ENCODE results near the gene MUCL3.

- TF ChIP-seq CTCF (conservative IDR thresholded peaks at IDR 0.05; ENCODE audit: low read depth, low read length) (no peak), EZH2 (IDR thresholded peaks at IDR 0.05; ENCODE audit: borderline replicate concordance, low read depth, low read length, poor library complexity, severe bottlenecking) (no peak)
Observed at GRCh38 chr6:30947231-30947630, 6.5 kb downstream of the MUCL3 start.
